H9 (cell line): ENCODE results near the gene MSMP. TPM values are rescaled to one million over a fixed set of nuclear protein-coding genes. Genes with fewer than 3 reads are reported as not detected.

Experiments
- DNase-seq: peaks from one replicate; pipeline ENCODE4 v3.0.0-alpha.2; 2017
- H2AFZ ChIP-seq: one replicate; pipeline ENCODE4 v1.6.1; 2013; ENCODE audit warnings: mild to moderate bottlenecking, low read length, control low read depth, moderate library complexity
- H2AK5ac ChIP-seq: 2 replicates; pipeline ENCODE4 v1.6.1; 2013; ENCODE audit warnings: low read length, control low read depth, mixed read lengths; ENCODE audit not compliant: insufficient read length
- H2BK120ac ChIP-seq: one replicate; pipeline ENCODE4 v1.6.1; 2013; ENCODE audit warnings: low read depth, mild to moderate bottlenecking, low read length, control low read depth, inconsistent platforms; ENCODE audit not compliant: poor library complexity, severe bottlenecking
- H2BK12ac ChIP-seq: 2 replicates; pipeline ENCODE4 v1.6.1; 2013; ENCODE audit warnings: low read length, control low read depth, mixed read lengths, low read depth; ENCODE audit not compliant: insufficient read length
- H2BK15ac ChIP-seq: 2 replicates; pipeline ENCODE4 v1.6.1; 2013; ENCODE audit warnings: low read depth, low read length, control low read depth
- H2BK20ac ChIP-seq: one replicate; pipeline ENCODE4 v1.6.1; 2013; ENCODE audit warnings: low read depth, mild to moderate bottlenecking, low read length, control low read depth, inconsistent platforms; ENCODE audit not compliant: poor library complexity, severe bottlenecking
- H2BK5ac ChIP-seq: 2 replicates; pipeline ENCODE4 v1.6.1; 2013; ENCODE audit warnings: low read length, control low read depth, mixed read lengths; ENCODE audit not compliant: insufficient read length
- H3K14ac ChIP-seq: 2 replicates; pipeline ENCODE4 v1.6.1; 2013; ENCODE audit warnings: low read length, control low read depth; ENCODE audit not compliant: insufficient read depth
- H3K18ac ChIP-seq: 2 replicates; pipeline ENCODE4 v1.6.1; 2013; ENCODE audit warnings: low read depth, mild to moderate bottlenecking, mixed read lengths, low read length, control low read depth; ENCODE audit not compliant: insufficient read length
- H3K23ac ChIP-seq: 2 replicates; pipeline ENCODE4 v1.6.1; 2013; ENCODE audit warnings: low read length, control low read depth, mixed read lengths, low read depth; ENCODE audit not compliant: insufficient read length
- H3K23me2 ChIP-seq: 2 replicates; pipeline ENCODE4 v1.6.1; 2013; ENCODE audit warnings: low read depth, mild to moderate bottlenecking, mixed read lengths, low read length, control low read depth; ENCODE audit not compliant: insufficient read length, poor library complexity, severe bottlenecking
- H3K27ac ChIP-seq: 2 replicates; pipeline ENCODE4 v1.5.1; 2013; ENCODE audit warnings: low read length, control low read depth, mixed read lengths, low read depth; ENCODE audit not compliant: insufficient read length
- H3K27me3 ChIP-seq: 2 replicates; pipeline ENCODE4 v1.6.1; 2013; ENCODE audit warnings: low read length, control low read depth, inconsistent platforms; ENCODE audit not compliant: insufficient read depth
- H3K4ac ChIP-seq: 2 replicates; pipeline ENCODE4 v1.6.1; 2013; ENCODE audit warnings: low read depth, mild to moderate bottlenecking, control low read depth, inconsistent platforms, low read length, moderate library complexity
- H3K4me1 ChIP-seq: 2 replicates; pipeline ENCODE4 v1.6.1; 2013; ENCODE audit warnings: low read length, control low read depth, inconsistent platforms; ENCODE audit not compliant: insufficient read depth
- H3K4me2 ChIP-seq: 2 replicates; pipeline ENCODE4 v1.6.1; 2013; ENCODE audit warnings: low read length, control low read depth, mixed read lengths; ENCODE audit not compliant: insufficient read length, insufficient read depth
- H3K56ac ChIP-seq: 2 replicates; pipeline ENCODE4 v1.6.1; 2013; ENCODE audit warnings: low read depth, mild to moderate bottlenecking, mixed read lengths, low read length, control low read depth; ENCODE audit not compliant: insufficient read length
- H3K79me1 ChIP-seq: 2 replicates; pipeline ENCODE4 v1.6.1; 2013; ENCODE audit warnings: low read depth, mild to moderate bottlenecking, moderate library complexity, low read length, control low read depth, inconsistent platforms; ENCODE audit not compliant: insufficient read depth, poor library complexity, severe bottlenecking
- H3K79me2 ChIP-seq: 2 replicates; pipeline ENCODE4 v1.6.1; 2013; ENCODE audit warnings: low read length, control low read depth, inconsistent platforms; ENCODE audit not compliant: insufficient read depth
- H3K9ac ChIP-seq: 2 replicates; pipeline ENCODE4 v1.6.1; 2013; ENCODE audit warnings: low read length, control low read depth, mixed read lengths; ENCODE audit not compliant: insufficient read length; ENCODE audit errors: extremely low read depth
- H3K9me3 ChIP-seq: one replicate; pipeline ENCODE4 v1.6.1; 2013; ENCODE audit warnings: low read depth, low read length, inconsistent platforms; ENCODE audit not compliant: control insufficient read depth
- H3T11ph ChIP-seq: one replicate; pipeline ENCODE4 v1.6.1; 2013; ENCODE audit warnings: mild to moderate bottlenecking, low read length, control low read depth, inconsistent platforms
- H4K20me1 ChIP-seq: one replicate; pipeline ENCODE4 v1.6.1; 2013; ENCODE audit not compliant: control insufficient read depth, insufficient read length, insufficient read depth
- H4K5ac ChIP-seq: 2 replicates; pipeline ENCODE4 v1.6.1; 2013; ENCODE audit warnings: low read depth, mild to moderate bottlenecking, mixed read lengths, low read length, control low read depth; ENCODE audit not compliant: insufficient read length
- H4K8ac ChIP-seq: replicated peaks from 2 replicates; pipeline ENCODE4 v1.6.1; 2013; ENCODE audit warnings: low read length, control low read depth, mixed read lengths, low read depth; ENCODE audit not compliant: insufficient read length
- H4K91ac ChIP-seq: 2 replicates; pipeline ENCODE4 v1.6.1; 2013; ENCODE audit warnings: low read depth, mild to moderate bottlenecking, moderate library complexity, mixed read lengths, low read length, control low read depth; ENCODE audit not compliant: insufficient read length
- H3K27ac Mint-ChIP-seq, 3 experiments: 2 replicates in 2 of 3; 3 replicates in 1 of 3; pipeline ENCODE4 v1.8.0; 2020 to 2021; ENCODE audit warnings: mixed read lengths in 3 of 3, mild to moderate bottlenecking in 1 of 3, moderate library complexity in 1 of 3
- H3K27me3 Mint-ChIP-seq: 2 replicates; pipeline ENCODE4 v1.8.0; 2021; ENCODE audit warnings: low read depth, mild to moderate bottlenecking, moderate library complexity, mixed read lengths
- H3K36me3 Mint-ChIP-seq, 3 experiments: 2 replicates in 2 of 3; 3 replicates in 1 of 3; pipeline ENCODE4 v1.8.0; 2020 to 2021; ENCODE audit warnings: low read depth in 3 of 3, mixed read lengths in 3 of 3; ENCODE audit not compliant: insufficient read depth in 1 of 3
- H3K4me1 Mint-ChIP-seq, 2 experiments: 2 replicates each; pipeline ENCODE4 v1.8.0; 2020; ENCODE audit warnings: mixed read lengths in 2 of 2
- H3K4me3 Mint-ChIP-seq, 2 experiments: 2 replicates in 1 of 2; 3 replicates in 1 of 2; pipeline ENCODE4 v1.8.0; 2020 to 2021; ENCODE audit warnings: mild to moderate bottlenecking in 2 of 2, mixed read lengths in 2 of 2, moderate library complexity in 1 of 2
- H3K9me3 Mint-ChIP-seq, 2 experiments: 2 replicates in 1 of 2; 3 replicates in 1 of 2; pipeline ENCODE4 v1.8.0; 2020; ENCODE audit warnings: mild to moderate bottlenecking in 2 of 2, mixed read lengths in 2 of 2, moderate library complexity in 1 of 2
- CTCF ChIP-seq: fragments of 200-600 bp; sonication (generic); conservative IDR thresholded peaks from 3 replicates; pipeline ENCODE4 v1.8.0; 2021; ENCODE audit warnings: antibody characterized with exemption, mild to moderate bottlenecking
- WGBS: extraction: QIAGEN DNeasy Blood & Tissue Kit; methylation state at CpG from one replicate; pipeline ENCODE4 v1.1.7; 2013; ENCODE audit warnings: missing lambda C conversion rate, low lambda C conversion rate, mixed read lengths; ENCODE audit not compliant: insufficient read length; ENCODE audit errors: extremely low coverage; 5-methylcytosine and 5-hydroxymethylcytosine counted together
- total RNA-seq: library from RNA; stranded (reverse); gene quantifications from 2 replicates; pipeline ENCODE4 v1.2.1, GENCODE V29; 2021

The MSMP gene
- total RNA-seq, 1 experiment from 2014 or later, result 0.83 TPM

- Histone ChIP-seq H3K79me1 (no peaks in the 10 kb centered on the region), H2AFZ (no peak overlapping the region), H2BK5ac (no peak overlapping the region), H4K8ac (no peak overlapping the region), H3K9ac (no peak overlapping the region), H3K14ac (no peak overlapping the region), H3K18ac (no peak overlapping the region), H3K9me3 (no peaks in the 10 kb centered on the region), H3K4ac (no peak overlapping the region), H4K20me1 (no peaks in the 10 kb centered on the region), H4K5ac (no peak overlapping the region), H3K23ac (no peak overlapping the region), H3K27ac (no peak overlapping the region), H4K91ac (no peak overlapping the region), H3K23me2 (no peaks in the 10 kb centered on the region), H3K4me2 (no peak overlapping the region), H2BK120ac (no peak overlapping the region), H2BK15ac (no peak overlapping the region), H3K79me2 (no peaks in the 10 kb centered on the region), H2BK12ac (no peak overlapping the region), H3K4me1 (peaks cover 4% of the 10 kb centered on the region; the same call in 1 of the 2 replicates), H3K56ac (no peak overlapping the region), H2AK5ac (no peak overlapping the region), H3T11ph (no peak overlapping the region), H2BK20ac (no peak overlapping the region), H3K27me3 (no peaks in the 10 kb centered on the region)
- Mint-ChIP-seq H3K36me3 (peaks cover 0 to 5% (median 0%) of the 10 kb centered on the region in 3 experiments; a peak in 3 of 7 replicates), H3K9me3 (no peaks in the 10 kb centered on the region), H3K4me3 (no peak overlapping the region), H3K27me3 (no peaks in the 10 kb centered on the region), H3K4me1 (peaks cover 15 to 19% of the 10 kb centered on the region in 2 experiments), H3K27ac (no peak overlapping the region; a peak in 1 of 7 replicates)
- WGBS, result no CpG with 5 or more reads among the region's 4 CpGs
- TF ChIP-seq CTCF, result no peak
- DNase-seq, result no peak
Observed at GRCh38 chr9:35776018-35776417, 21.9 kb upstream of the MSMP start.
